ENCODE measurements around the gene TNFRSF4.

TNFRSF4 gene

GRCh38 chr1:1245178-1245816 lies 31.3 kb upstream of the TNFRSF4 start:
- DNase-seq, result no peak

- no peak for DNase-seq
Observed at GRCh38 chr1:1244192-1244811, 30.3 kb upstream of the TNFRSF4 start.

DNA sequence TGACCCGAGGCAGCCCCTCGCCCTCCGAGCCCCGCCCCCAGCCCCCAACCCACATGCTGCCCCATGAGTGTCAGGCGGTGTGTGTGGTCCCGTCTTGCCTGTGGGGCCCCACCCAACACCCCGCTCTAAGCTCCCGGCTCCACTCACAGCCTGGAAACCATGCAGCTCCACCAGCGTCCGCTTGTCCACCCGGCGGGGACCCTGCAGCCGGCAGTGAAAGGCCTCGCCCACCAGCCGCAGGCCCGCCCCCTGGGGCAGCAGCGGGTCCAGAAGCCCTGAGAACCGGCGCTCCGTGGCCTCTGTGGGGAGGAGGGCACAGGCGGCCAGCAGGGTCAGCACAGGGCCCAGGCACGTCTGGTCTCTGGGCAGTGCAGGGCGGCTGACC lies 29.8 kb upstream of the TNFRSF4 start:
- no peak for DNase-seq

GRCh38 chr1:1243266-1243660 lies 29.3 kb upstream of the TNFRSF4 start:
- DNase-seq, result no peak

- no peak for DNase-seq
Observed at GRCh38 chr1:1242461-1243265, 28.7 kb upstream of the TNFRSF4 start.

GRCh38 chr1:1241588-1242219 lies 27.8 kb upstream of the TNFRSF4 start:
- no peak for DNase-seq

DNA sequence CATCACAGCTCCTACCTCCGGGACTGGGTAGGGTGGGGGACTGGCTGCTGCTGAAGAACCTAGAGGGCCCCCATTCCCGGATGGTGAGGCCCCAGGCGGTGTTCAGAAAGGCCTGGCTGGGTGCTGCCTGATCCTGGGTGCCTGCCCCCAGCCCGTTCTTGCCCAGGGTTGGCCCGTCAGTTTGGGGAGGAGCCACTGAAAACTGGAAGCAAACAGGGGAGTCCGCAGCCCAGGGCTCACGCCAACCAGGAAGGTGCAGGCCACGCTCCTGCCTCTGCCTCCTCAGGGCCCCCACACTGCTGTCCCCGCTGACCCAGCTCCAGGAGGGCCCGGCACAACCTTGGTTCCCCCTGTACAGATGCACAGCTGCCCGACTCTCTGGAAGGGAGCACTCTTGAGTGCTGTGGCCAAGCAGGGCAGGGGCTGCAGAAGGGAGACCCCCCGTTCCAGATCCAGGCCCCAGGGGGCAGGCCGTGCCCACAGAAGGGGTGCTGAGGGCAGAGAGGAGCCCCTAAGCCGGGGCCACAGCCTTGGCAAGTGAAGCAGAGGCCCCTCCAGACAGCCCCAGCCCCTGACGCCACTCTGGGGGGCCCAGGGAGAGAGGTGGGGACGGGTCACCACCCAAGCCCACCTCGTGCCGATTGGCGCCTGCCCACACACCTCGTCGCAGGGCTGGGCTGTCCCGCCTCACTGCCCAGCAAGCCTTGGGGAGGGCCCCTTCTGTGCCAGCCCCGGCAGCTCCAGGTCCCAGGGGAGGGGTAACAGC lies 27.1 kb upstream of the TNFRSF4 start:
- no peak for DNase-seq

DNA sequence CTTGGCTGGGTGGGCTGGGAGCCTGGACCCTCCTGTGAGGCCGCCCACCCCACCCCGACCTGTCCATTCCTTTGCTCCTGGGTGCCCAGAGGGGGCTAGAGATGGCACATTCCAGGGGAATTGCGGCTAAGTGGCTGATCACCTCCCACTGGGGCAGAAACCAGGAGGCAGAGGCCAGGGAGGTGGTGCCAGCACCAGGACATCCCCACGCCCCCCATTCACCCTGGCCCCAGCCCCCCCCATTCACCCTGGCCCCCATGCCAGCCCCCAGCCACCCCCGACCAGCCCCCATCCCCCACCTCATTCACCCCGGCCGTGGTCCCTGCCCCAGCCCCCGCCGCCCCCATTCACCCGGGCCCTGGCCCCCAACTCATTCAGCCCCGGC lies 26.4 kb upstream of the TNFRSF4 start:
- DNase-seq, result no peak

DNA sequence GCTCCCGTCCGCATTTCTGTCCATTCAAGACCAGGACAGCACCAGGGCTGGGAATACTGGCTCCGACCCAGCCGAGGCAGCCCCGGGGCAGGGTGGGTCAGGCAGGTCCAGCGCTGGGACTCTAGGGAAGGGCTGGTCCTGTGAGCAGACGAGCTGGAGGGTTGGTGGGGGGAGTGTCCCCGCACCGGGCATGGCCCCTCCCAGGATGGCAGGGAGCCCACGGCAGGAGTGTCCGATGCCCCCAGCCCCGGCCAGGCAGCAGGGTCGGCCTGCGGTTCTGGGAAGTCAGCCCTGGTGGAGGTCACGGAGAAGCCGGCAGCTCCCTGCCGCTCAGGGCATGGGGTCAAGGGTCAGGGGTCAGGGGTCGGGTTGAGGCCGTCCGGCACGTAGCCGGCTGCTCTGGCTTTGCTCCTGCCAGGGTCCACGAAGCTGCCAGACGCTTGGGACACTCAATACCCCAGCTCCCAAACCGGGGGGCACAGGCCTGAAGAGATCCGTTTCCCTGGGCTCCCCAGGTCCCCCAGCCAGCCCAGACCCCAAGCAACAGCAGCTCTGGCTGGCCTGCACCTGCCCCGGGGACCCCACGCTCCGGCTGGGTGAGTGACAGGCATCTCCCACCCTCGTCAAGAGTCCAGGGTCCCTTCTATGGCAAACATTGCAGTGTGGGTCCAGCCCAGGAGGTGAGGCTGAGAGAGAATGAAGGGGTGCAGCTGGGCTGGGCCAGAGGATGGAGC lies 25.8 kb upstream of the TNFRSF4 start:
- DNase-seq, result no peak

GRCh38 chr1:1239227-1239613 lies 25.3 kb upstream of the TNFRSF4 start:
- DNase-seq, result no peak

GRCh38 chr1:1238702-1239178 lies 24.8 kb upstream of the TNFRSF4 start:
- no peak for DNase-seq

DNA sequence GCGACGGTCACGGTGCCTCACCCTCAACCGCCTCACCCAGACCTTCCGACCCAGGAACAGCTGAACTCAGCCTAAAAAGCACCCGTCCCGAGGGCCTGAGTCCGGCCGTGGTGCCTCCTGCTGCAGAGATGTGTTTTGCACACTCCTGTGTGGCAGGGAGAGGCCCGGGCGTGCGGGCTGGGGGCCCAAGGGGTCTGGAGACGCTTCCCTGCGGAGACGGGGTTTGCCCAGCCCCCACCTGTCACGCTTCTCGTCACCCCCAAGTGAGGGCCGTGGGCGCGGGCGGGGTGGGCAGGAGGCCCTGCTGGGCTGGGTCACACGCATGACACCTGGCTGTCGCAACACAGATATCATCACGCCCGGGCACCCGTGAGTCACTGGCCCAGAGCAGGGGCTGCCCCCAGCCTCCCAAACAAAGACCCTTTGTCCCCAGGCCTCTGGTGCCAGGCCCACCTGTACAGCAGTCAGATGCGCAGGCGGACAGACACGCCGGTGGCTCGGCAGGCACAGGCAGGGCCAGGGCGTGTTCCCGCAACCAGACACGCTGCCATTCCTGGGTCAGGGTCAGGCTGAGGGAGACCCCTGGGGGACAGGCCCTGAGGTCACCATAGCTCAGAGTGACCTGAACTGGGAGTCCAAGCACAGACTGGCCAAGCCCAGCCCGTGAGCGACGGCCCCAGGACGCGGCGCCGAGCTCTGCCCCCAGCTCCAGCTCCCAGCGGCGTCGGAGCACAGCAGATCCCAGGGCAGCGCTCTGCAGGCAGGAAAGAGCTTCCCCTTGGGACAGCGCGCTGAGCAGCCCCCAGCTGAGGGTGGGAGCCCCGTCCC lies 24.1 kb upstream of the TNFRSF4 start:
- no peak for DNase-seq

DNA sequence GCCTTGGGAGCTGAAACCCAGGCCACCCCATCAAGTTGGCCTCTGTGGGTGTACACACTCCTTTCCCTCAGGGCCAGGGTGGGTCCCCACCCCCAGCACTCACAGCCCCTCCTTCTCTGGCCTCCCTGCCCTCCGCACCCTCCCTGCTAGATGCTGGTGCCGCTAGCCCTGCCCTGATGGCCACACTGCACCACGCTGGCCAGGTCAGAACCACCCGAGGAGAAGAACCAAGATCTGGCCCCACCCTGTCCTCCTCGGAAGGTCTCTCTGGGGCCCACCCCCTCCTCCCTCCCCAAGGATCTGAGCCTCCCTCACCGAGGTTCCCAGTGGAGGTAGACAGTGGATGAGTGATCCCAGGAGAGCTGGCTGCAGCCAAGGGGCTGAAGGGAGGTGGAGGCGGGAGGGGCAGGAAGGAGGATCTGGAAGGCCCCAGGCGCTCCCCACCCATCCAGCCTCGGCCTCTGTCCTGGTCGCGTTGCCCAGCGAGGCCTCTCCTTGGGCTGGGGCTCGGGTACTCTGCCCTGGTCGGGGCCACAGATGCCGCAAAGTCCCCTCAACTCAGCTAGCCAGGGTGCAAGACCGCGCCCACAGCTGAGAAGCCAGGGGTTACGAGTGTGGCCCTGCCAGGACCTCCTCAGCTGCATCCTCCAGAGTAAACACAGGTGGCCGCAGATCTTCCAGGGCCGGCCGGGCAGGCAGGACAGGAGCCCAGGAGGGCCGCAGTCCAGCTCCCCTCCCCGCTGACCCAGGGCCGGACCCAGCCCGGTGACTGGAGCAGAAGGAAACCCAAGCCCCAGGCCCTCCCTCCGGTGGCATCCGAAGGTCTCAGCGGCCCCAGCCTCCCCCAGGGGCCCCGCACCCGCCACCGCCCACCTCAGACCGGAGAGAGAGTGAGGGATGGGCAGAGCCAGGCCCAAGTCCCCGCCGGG lies 23.3 kb upstream of the TNFRSF4 start:
- no peak for DNase-seq

DNA sequence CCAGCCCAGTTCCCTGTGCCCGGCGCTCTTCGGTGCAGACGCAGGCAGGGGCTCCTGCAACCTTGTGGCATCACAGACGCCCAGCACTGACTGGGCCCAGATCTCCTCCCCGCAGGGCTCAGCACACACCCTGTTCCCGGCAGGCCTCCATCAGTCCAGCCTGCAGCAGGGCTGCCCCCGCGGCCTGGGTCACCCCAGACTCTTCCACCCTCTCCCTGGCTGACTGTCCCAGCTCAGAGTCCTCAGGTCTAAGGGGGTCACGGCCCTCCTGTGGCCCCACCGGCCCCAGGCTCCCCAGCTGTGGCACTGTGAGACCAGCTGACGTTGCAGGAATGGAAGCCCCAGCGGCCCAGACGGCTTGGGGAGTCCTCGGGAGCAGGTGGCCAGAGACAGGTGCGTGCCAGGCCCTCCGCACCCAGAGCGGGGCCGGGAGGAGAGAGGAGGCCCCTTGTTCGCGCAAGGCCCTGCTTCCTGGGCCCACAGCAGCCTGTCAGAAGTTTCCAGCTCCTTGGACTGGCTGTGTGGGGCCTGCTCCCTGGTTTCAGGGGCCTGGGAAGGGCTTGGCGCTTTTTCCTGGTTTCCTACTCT lies 22.3 kb upstream of the TNFRSF4 start:
- no peak for DNase-seq

- no peak for DNase-seq
Observed at GRCh38 chr1:1235016-1235744, 21.2 kb upstream of the TNFRSF4 start.

DNA sequence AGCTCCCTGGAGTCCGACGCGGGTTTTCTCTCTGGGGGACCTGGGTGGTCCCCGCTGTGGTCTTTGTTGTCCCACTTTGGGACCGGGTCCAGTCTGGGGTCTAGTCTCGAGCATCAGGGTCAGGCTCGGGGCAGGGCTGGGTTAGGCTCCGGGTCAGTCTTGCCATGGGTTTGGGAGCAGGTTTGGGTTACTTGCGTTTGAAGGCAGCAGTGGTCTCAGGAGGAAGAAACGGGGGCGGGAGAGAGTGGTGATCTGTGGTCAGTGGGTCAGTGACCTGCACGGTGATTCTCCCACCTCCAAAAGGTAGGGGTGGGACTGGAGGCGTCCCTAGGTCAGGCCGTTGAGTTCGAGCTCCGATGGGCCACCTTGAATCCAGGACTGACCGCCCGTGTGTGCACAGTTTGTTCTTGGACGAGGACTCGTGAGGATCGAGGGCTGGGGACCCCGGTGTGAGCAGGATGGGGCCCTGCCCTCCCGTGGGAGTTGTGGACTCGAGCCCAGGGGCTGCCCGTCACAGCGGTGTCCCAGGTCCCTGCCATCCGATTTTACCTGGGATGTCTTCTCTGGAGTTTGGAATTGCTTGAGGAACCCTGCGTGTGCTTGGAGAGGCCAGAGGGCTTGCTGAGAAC lies 20.3 kb upstream of the TNFRSF4 start:
- DNase-seq, result no peak

DNA sequence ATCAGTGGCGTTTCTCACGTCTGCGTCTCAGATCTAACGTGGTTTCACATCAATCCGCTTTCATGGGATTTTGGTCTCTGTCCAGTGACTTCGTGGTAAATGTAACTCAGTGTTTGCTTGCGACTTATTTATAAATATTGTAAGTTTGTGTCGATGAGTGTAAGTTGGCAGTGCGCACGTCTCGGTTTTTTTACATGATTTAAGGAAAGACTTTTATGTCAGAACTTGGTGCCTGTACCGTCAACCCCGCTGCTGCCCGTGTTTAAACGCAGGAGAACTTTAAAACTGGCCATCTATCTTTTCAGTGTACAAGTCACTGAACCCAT lies 19.6 kb upstream of the TNFRSF4 start:
- DNase-seq, result no peak

DNA sequence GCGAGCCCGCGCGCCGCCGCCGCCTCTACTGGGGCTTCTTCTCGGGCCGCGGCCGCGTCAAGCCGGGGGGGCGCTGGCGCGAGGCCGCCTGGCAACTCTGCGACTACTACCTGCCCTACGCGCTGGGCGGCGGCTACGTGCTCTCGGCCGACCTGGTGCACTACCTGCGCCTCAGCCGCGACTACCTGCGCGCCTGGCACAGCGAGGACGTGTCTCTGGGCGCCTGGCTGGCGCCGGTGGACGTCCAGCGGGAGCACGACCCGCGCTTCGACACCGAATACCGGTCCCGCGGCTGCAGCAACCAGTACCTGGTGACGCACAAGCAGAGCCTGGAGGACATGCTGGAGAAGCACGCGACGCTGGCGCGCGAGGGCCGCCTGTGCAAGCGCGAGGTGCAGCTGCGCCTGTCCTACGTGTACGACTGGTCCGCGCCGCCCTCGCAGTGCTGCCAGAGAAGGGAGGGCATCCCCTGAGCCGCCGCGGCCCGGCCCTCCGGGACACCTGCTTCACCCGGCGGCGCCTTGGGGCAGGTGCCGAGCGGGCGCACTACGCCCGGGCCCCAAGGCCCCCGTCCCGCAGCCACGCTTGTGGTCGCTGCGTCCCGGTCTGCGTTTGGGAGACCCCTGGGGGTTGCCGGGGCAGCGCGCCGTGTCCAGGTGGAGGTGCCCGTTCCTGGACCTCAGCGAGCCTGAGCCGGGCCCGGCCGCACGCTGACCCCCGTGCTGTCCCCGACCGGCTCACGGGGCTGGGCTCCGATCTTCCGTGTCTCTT lies 19.0 kb upstream of the TNFRSF4 start:
- DNase-seq, result no peak
